Renal cortical epithelial cell (primary cell): ENCODE measurements around the gene RPE65. TPM values are rescaled to one million over a fixed set of nuclear protein-coding genes. Genes with fewer than 3 reads are reported as not detected.

Experiments
- total RNA-seq: library from RNA; depleted of rRNA; stranded (reverse); fragments of >200 nt; gene quantifications from 2 replicates; pipeline ENCODE4 v1.2.3, GENCODE V29; 2014

RPE65 gene
- total RNA-seq, 1 donor from 2014 or later, result not detected

Other genes starting within 250 kb of the RPE65 start
- gene WLS, start 217.4 kb downstream of the RPE65 start, total RNA-seq, result 32.5 and 53.1 TPM in 2 replicates
- 0.85 and 17.4 TPM in 2 replicates for gene DEPDC1, start 47.1 kb upstream of the RPE65 start, total RNA-seq